Thymus (tissue), 11 donors: ENCODE measurements around the gene LPP. TPM values are rescaled to one million over a fixed set of nuclear protein-coding genes. Genes with fewer than 3 reads are reported as not detected.

Experiments used
- DNase-seq, 9 donors: peaks; one replicate each; pipeline ENCODE4 v3.0.0-alpha.2; 2013; ENCODE audit warnings: low spot score in 9 of 9, low read depth in 6 of 9, missing footprints in 1 of 9
- H3K27ac ChIP-seq, 2 donors: one replicate each; pipeline ENCODE4 v1.5.1; 2013; ENCODE audit warnings: control low read depth in 1 of 2, low read depth in 1 of 2, low read length in 1 of 2, mild to moderate bottlenecking in 1 of 2, moderate library complexity in 1 of 2
- H3K27me3 ChIP-seq, 2 donors: one replicate each; pipeline ENCODE4 v1.5.1; 2013; ENCODE audit warnings: low read length in 1 of 2; ENCODE audit not compliant: control insufficient read depth in 2 of 2, insufficient read depth in 1 of 2
- H3K36me3 ChIP-seq, 2 donors: one replicate each; pipeline ENCODE4 v1.5.1; 2013; ENCODE audit warnings: low read length in 1 of 2, mild to moderate bottlenecking in 1 of 2, moderate library complexity in 1 of 2; ENCODE audit not compliant: control insufficient read depth in 2 of 2, insufficient read depth in 2 of 2
- H3K4me1 ChIP-seq, 2 donors: one replicate each; pipeline ENCODE4 v1.5.1; 2013; ENCODE audit warnings: low read length in 2 of 2; ENCODE audit not compliant: control insufficient read depth in 2 of 2, insufficient read depth in 2 of 2
- H3K4me3 ChIP-seq, 2 donors: one replicate each; pipeline ENCODE4 v1.5.1; 2013; ENCODE audit warnings: low read length in 2 of 2, control low read depth in 1 of 2, mild to moderate bottlenecking in 1 of 2
- H3K9me3 ChIP-seq, 2 donors: one replicate each; pipeline ENCODE4 v1.5.1; 2013; ENCODE audit warnings: low read length in 1 of 2, mild to moderate bottlenecking in 1 of 2; ENCODE audit not compliant: control insufficient read depth in 2 of 2, insufficient read depth in 1 of 2
- WGBS: extraction: QIAGEN DNeasy Blood & Tissue Kit; methylation state at CpG from one replicate; pipeline ENCODE4 v1.1.7; 2013; 5-methylcytosine and 5-hydroxymethylcytosine counted together
- polyA plus RNA-seq: library from polyadenylated mRNA; stranded (reverse); fragments of 200-250 nt; gene quantifications from one replicate; pipeline ENCODE4 v1.2.3, GENCODE V29; 2013
- total RNA-seq: library from RNA; stranded (reverse); fragments of 120-200 nt; gene quantifications from one replicate; pipeline ENCODE4 v1.2.4, GENCODE V29; 2013
- donor health status: healthy.

Gene LPP
- total and polyA plus RNA-seq, 2 donors, result 6.5 to 9.2 TPM

DNA sequence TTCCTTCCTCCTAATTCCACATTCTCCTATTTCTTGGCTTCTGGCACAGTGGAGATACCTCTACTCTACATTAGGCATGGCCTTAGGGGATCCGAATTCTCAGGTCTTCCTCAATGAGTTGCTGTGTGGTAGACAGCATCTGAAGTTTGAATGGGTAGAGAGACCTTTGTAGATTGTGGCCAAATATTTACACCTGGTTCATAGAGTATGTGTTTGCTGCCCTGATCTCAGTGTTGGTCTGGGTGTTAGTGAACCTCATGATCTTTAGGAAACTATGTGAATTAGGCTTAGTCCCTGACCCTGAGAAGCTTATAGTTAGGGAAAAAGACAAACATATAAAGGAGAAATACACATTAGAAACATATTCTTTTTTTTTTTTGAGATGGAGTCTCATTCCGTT lies 75.8 kb downstream of the LPP start:
- 98% methylated on average over 2 of the region's 2 CpGs for WGBS
- H3K4me3 ChIP-seq, result no peak overlapping the region
- DNase-seq, result no peak
- no peaks in the 10 kb centered on the region for H3K9me3 ChIP-seq
- H3K27ac ChIP-seq, result no peak overlapping the region
- H3K4me1 ChIP-seq, result peaks cover 3 to 4% of the 10 kb centered on the region in 2 donors
- no peaks in the 10 kb centered on the region for H3K27me3 ChIP-seq
- peaks cover 4 to 5% of the 10 kb centered on the region in 2 donors for H3K36me3 ChIP-seq

DNA sequence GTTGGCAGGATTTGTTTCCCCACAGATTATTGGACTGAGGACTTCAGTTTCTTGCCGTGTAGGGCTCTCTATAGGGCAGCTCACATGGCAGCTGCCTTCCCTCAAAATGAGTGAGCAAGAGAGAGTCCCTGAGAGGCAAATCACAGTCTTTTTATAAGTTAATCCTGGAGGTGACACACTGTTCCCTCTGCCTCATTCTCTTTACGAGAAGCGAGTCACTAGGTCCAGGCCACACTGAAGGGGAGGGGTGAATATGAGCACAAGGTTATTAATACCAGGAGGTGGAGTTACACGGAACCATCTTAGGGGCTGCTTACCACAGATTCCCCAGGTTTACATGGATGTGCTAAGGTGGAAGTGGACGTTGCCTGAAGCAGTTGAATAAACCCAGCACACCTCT lies 77.0 kb downstream of the LPP start:
- Histone ChIP-seq H3K27ac (no peak overlapping the region), H3K36me3 (peaks cover 4 to 5% of the 10 kb centered on the region in 2 donors), H3K4me1 (peaks cover 3 to 4% of the 10 kb centered on the region in 2 donors), H3K27me3 (no peaks in the 10 kb centered on the region), H3K4me3 (no peak overlapping the region), H3K9me3 (no peaks in the 10 kb centered on the region)
- no peak for DNase-seq
- WGBS, result 98% methylated on average over 5 of the region's 5 CpGs

DNA sequence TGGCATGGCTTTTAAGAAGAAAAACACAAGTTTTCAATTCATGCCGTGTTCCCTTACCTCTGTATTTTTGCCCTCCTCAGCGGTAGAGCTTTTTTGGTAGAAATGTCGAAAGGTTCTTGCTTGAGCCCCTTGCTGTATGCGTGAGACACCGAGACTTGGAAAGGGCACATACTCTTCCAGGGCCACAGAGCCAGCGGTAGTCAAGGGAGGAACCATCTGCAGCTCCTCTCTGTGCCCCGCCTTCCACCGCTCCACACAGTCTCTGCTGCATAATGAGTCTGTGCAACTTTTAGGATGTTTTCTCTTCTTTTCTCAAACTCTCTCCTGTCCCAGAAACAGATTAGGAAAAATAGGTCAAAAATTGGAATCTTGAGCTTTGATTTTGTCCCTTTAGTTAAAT lies 77.5 kb downstream of the LPP start:
- Histone ChIP-seq H3K4me1 (peaks cover 3 to 4% of the 10 kb centered on the region in 2 donors), H3K27me3 (no peaks in the 10 kb centered on the region), H3K27ac (no peak overlapping the region), H3K36me3 (peaks cover 4 to 5% of the 10 kb centered on the region in 2 donors), H3K4me3 (no peak overlapping the region), H3K9me3 (no peaks in the 10 kb centered on the region)
- WGBS, result 99% methylated on average over 8 of the region's 8 CpGs
- DNase-seq, result no peak

DNA sequence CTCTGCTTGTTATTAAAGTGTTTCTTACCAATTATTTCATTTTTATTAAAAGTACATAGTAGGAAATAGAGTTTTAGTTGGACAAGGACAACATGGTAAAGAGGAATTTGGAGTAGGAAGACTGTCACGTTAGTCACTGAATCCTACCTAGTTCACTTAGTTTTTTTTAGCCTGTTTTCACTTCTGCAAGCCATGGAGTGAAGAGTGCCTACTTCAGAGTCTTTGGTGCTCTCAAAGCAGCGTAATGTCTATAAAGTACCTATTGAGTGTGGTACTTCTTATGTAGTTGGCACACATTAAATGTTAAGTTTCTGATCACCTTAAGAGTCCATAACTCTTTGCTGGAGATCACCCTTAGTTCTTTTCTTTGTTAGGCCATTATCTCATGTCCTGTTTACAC lies 78.7 kb downstream of the LPP start:
- Histone ChIP-seq H3K4me1 (peaks cover 0 to 1% of the 10 kb centered on the region in 2 donors), H3K27me3 (no peaks in the 10 kb centered on the region), H3K36me3 (peaks cover 4 to 5% of the 10 kb centered on the region in 2 donors), H3K27ac (no peak overlapping the region), H3K4me3 (no peak overlapping the region), H3K9me3 (no peaks in the 10 kb centered on the region)
- no peak for DNase-seq
- 75% methylated on average over 2 of the region's 2 CpGs for WGBS

DNA sequence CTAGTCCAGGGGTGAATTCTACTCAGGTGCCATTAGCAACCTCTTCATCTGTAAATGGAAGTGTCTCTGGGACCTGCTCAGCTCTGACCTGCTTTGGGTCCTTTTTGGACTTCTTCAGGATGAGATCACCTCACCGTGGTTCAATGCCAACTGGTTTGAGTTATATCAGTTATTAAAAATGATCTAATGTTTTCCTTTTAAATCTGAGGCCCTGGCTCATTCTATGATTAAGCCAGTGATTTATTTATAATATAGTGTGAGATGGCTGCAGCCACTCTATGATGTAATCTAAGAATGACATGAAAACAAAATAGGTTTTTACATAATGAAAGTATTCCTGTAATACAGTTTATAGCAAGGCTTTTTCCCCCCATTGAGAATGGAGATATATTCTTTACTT lies 79.4 kb downstream of the LPP start:
- Histone ChIP-seq H3K4me3 (no peak overlapping the region), H3K4me1 (peaks cover 0 to 2% of the 10 kb centered on the region in 2 donors), H3K9me3 (no peaks in the 10 kb centered on the region), H3K36me3 (no peaks in the 10 kb centered on the region), H3K27me3 (no peaks in the 10 kb centered on the region), H3K27ac (no peak overlapping the region)
- WGBS, result 94% methylated on average over 1 of the region's 1 CpG
- DNase-seq, result no peak

DNA sequence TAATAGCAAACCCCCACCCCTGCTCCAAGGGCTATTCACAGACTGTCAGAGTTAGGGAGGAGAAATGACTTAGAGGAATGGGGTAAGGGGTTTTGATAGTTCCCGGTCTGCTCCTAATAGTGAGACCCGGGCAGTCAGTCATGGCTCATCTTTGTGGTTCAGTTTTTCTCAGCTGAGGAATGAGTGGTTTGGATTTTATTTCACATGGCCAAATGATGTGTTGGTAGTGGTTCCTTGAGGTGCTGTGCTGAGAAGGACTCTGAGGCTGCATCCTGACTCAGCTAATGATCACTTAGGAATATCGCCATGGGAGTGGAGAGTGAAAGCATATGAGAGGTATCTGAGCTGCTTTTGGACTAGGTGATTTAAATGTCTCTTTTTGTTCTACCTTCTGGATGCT lies 80.2 kb downstream of the LPP start:
- Histone ChIP-seq H3K4me1 (peaks cover 2 to 3% of the 10 kb centered on the region in 2 donors), H3K36me3 (no peaks in the 10 kb centered on the region), H3K4me3 (no peak overlapping the region), H3K27me3 (no peaks in the 10 kb centered on the region), H3K9me3 (no peaks in the 10 kb centered on the region), H3K27ac (no peak overlapping the region)
- no peak for DNase-seq
- WGBS, result 98% methylated on average over 3 of the region's 3 CpGs

DNA sequence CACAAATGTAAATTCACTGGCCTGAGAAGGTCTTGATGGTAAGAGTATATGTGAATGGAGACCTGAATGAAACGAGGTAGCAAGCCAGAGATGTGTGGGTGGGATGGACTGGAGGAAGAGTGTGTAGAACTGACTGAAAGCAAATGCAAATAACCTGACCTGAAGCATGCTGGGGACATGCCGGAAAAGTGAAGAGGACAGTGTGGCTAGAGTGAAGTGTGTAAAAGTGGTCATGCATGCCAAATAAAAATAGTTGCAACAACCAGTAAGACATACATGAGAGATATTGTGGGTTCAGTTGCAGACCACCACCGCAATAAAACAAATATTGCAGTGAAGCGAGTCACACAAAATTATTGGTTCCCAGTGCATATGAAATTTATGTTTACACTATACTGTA lies 82.3 kb downstream of the LPP start:
- Histone ChIP-seq H3K4me3 (no peak overlapping the region), H3K36me3 (peaks cover 0 to 4% of the 10 kb centered on the region in 2 donors), H3K9me3 (no peaks in the 10 kb centered on the region), H3K27me3 (no peaks in the 10 kb centered on the region), H3K27ac (no peak overlapping the region), H3K4me1 (peaks cover 3 to 5% of the 10 kb centered on the region in 2 donors)
- DNase-seq, result no peak
- WGBS, result 97% methylated on average over 4 of the region's 4 CpGs

DNA sequence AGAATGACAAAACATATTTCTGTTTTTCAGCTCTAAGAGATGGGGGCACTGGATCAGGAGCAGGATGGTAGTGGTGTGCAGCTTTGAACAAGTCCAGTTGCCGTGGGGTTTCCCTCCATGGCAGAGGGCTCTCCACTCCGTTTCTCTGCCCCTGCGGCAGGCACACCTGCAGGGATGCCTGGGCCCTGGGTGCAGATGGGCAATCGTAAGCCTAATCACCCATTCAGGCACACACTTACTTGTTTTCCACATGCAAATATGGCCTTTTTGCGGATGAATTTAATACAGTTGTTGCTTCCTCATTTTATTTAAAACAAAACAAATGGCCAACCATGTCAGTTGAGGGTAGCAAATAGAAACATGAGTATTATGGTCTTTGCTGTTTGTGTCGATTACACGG lies 85.1 kb downstream of the LPP start:
- H3K9me3 ChIP-seq, result no peaks in the 10 kb centered on the region
- peaks cover 3 to 5% of the 10 kb centered on the region in 2 donors for H3K4me1 ChIP-seq
- no peak overlapping the region for H3K4me3 ChIP-seq
- no peaks in the 10 kb centered on the region for H3K27me3 ChIP-seq
- no peak overlapping the region for H3K27ac ChIP-seq
- 97% methylated on average over 7 of the region's 7 CpGs for WGBS
- DNase-seq, result no peak
- peaks cover 0 to 4% of the 10 kb centered on the region in 2 donors for H3K36me3 ChIP-seq

DNA sequence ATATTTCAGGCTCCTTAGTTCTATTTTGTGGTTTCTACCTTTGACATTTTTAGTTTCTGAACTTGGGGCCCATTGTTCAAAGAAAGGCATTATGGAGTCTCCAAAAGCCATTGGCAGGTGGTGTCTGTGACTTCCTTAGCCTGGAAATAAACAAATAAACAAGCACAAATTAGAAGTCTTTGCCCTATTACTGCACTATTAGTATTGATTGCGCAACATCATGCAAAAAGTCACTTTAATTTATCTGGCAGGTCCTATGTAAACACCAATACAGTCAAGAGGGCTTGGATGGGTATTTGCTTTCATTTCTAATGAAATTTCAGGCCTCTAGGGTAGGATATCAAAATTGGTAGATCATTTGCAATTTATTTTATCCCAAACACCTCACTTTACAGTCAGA lies 85.6 kb downstream of the LPP start:
- 98% methylated on average over 1 of the region's 1 CpG for WGBS
- Histone ChIP-seq H3K36me3 (peaks cover 0 to 4% of the 10 kb centered on the region in 2 donors), H3K27ac (no peak overlapping the region), H3K9me3 (no peaks in the 10 kb centered on the region), H3K27me3 (no peaks in the 10 kb centered on the region), H3K4me3 (no peak overlapping the region), H3K4me1 (peaks cover 3 to 5% of the 10 kb centered on the region in 2 donors)
- no peak for DNase-seq
